SU-DHL-6 (cell line): ENCODE results near the gene TM7SF3.
"Not testable (repeated sequence)": the region's sequence is repeated elsewhere in the genome, so short reads cannot be mapped to it uniquely, and the experiment has no call there.

ENCODE experiments used
- H2AFZ ChIP-seq: fragments of 200-600 bp; sonication (generic); 2 replicates; pipeline ENCODE4 v1.6.1; 2014; ENCODE audit warnings: low read depth, mild to moderate bottlenecking, moderate library complexity, mixed read lengths, antibody characterized with exemption, low read length; ENCODE audit not compliant: severe bottlenecking
- H3F3A ChIP-seq: fragments of 200-600 bp; shearing (Covaris generic); 2 replicates; pipeline ENCODE4 v1.6.0; 2016; ENCODE audit warnings: antibody characterized with exemption, mild to moderate bottlenecking; ENCODE audit not compliant: insufficient read depth
- H3K27ac ChIP-seq: fragments of 200-600 bp; sonication (generic); 2 replicates; pipeline ENCODE4 v1.5.1; 2016; ENCODE audit warnings: low read depth, mild to moderate bottlenecking, low read length, moderate library complexity, mixed read lengths
- H3K27me3 ChIP-seq: fragments of 200-600 bp; sonication (generic), shearing (Covaris generic); 2 replicates; pipeline ENCODE4 v1.6.0; 2014; ENCODE audit warnings: mild to moderate bottlenecking, low read length
- H3K36me3 ChIP-seq: fragments of 200-600 bp; sonication (generic); 2 replicates; pipeline ENCODE4 v1.6.1; 2014; ENCODE audit warnings: mild to moderate bottlenecking, low read length, mixed read lengths
- H3K4me2 ChIP-seq: fragments of 300-600, 200-600 bp; shearing (Covaris generic), sonication (generic); 2 replicates; pipeline ENCODE4 v1.6.0; 2014; ENCODE audit warnings: low read length, low read depth, mild to moderate bottlenecking; ENCODE audit not compliant: poor library complexity, severe bottlenecking
- H3K4me3 ChIP-seq: fragments of 200-600 bp; sonication (generic); 2 replicates; pipeline ENCODE4 v1.5.1; 2014; ENCODE audit warnings: antibody characterized with exemption, low read length, mild to moderate bottlenecking, mixed read lengths; ENCODE audit not compliant: insufficient read depth, poor library complexity, severe bottlenecking
- H3K79me2 ChIP-seq: fragments of 200-600 bp; sonication (generic); 2 replicates; pipeline ENCODE4 v1.6.1; 2014; ENCODE audit warnings: mild to moderate bottlenecking, low read length, moderate library complexity; ENCODE audit not compliant: insufficient read depth
- H3K9ac ChIP-seq: fragments of 200-600 bp; sonication (generic); 2 replicates; pipeline ENCODE4 v1.7.0; 2014; ENCODE audit warnings: mild to moderate bottlenecking, low read length
- H3K9me2 ChIP-seq: fragments of 200-600 bp; sonication (generic); replicated peaks from 2 replicates; pipeline ENCODE4 v1.6.1; 2014; ENCODE audit warnings: low read length; ENCODE audit not compliant: insufficient read depth
- H3K9me3 ChIP-seq: fragments of 200-600 bp; sonication (generic); 2 replicates; pipeline ENCODE4 v1.6.1; 2014; ENCODE audit warnings: low read length, mixed read lengths; ENCODE audit not compliant: insufficient read depth
- H4K20me1 ChIP-seq: fragments of 200-600 bp; sonication (generic); 2 replicates; pipeline ENCODE4 v1.6.1; 2014; ENCODE audit warnings: low read depth, mild to moderate bottlenecking, antibody characterized with exemption, low read length, moderate library complexity, mixed read lengths
- CTCF ChIP-seq: fragments of 200-600 bp; sonication (generic); IDR thresholded peaks from one replicate; pipeline ENCODE4 v1.5.1; 2017; ENCODE audit warnings: antibody characterized with exemption, mild to moderate bottlenecking, low read length, moderate library complexity; ENCODE audit not compliant: insufficient read depth, poor library complexity, severe bottlenecking
- EZH2phosphoT487 ChIP-seq: fragments of 200-600 bp; sonication (generic), shearing (Covaris generic); conservative IDR thresholded peaks from 2 replicates; pipeline ENCODE4 v1.6.1; 2018; ENCODE audit warnings: mild to moderate bottlenecking, antibody characterized with exemption, low read length, moderate library complexity, mixed read lengths

The TM7SF3 gene

GRCh38 chr12:26970136-26970535 lies 44.0 kb downstream of the TM7SF3 start:
- no peak for TF ChIP-seq CTCF
- TF ChIP-seq EZH2phosphoT487: no peak
- Histone ChIP-seq H3K36me3 (peaks cover 12% of the 10 kb centered on the region), H3K9me2 (no peaks in the 10 kb centered on the region)

GRCh38 chr12:26966842-26967241 lies 47.3 kb downstream of the TM7SF3 start:
- Histone ChIP-seq H3K4me3 (no peak overlapping the region), H3K9me2 (no peaks in the 10 kb centered on the region), H4K20me1 (no peaks in the 10 kb centered on the region), H3K9ac (no peak overlapping the region), H3K27me3 (no peaks in the 10 kb centered on the region), H3K4me2 (no peak overlapping the region), H3F3A (peaks cover 13% of the 10 kb centered on the region; the same call in 1 of the 2 replicates), H3K36me3 (peaks cover 31% of the 10 kb centered on the region), H3K79me2 (no peaks in the 10 kb centered on the region), H2AFZ (no peak overlapping the region), H3K27ac (no peak overlapping the region), H3K9me3 (no peaks in the 10 kb centered on the region)
- TF ChIP-seq CTCF (no peak), EZH2phosphoT487 (no peak)

More at GRCh38 chr12:26970136-26970535, 44.0 kb downstream of the TM7SF3 start:
- Histone ChIP-seq H3F3A (peaks cover 12% of the 10 kb centered on the region; the same call in 1 of the 2 replicates), H2AFZ (no peak overlapping the region), H3K79me2 (no peaks in the 10 kb centered on the region), H3K4me2 (no peak overlapping the region), H4K20me1 (no peaks in the 10 kb centered on the region), H3K27me3 (no peaks in the 10 kb centered on the region), H3K9ac (no peak overlapping the region), H3K4me3 (no peak overlapping the region), H3K27ac (no peak overlapping the region), H3K9me3 (no peaks in the 10 kb centered on the region)

GRCh38 chr12:26963413-26963812 lies 50.8 kb downstream of the TM7SF3 start:
- Histone ChIP-seq H3K9me3 (no peaks in the 10 kb centered on the region), H3K9me2 (no peaks in the 10 kb centered on the region), H3K27ac (no peak overlapping the region), H4K20me1 (no peaks in the 10 kb centered on the region), H3K27me3 (no peaks in the 10 kb centered on the region), H3F3A (0 out of 2 replicates have a peak, but pooled peaks cover 14% of the 10 kb centered on the region), H3K36me3 (peaks cover 41% of the 10 kb centered on the region), H3K4me2 (no peak overlapping the region), H2AFZ (no peak overlapping the region), H3K4me3 (no peak overlapping the region), H3K9ac (no peak overlapping the region), H3K79me2 (no peaks in the 10 kb centered on the region)
- TF ChIP-seq EZH2phosphoT487 (no peak), CTCF (no peak)

- peaks cover 55% of the 10 kb centered on the region for H3K36me3 ChIP-seq
- no peaks in the 10 kb centered on the region for H3K79me2 ChIP-seq
- H4K20me1 ChIP-seq: no peaks in the 10 kb centered on the region
- no peak overlapping the region for H3K4me2 ChIP-seq
- TF ChIP-seq EZH2phosphoT487 (no peak), CTCF (no peak)
- no peak overlapping the region for H3K9ac ChIP-seq
- no peak overlapping the region for H2AFZ ChIP-seq
- H3K27ac ChIP-seq: no peak overlapping the region
- no peak overlapping the region for H3K4me3 ChIP-seq
- 0 out of 2 replicates have a peak, but pooled peaks cover 13% of the 10 kb centered on the region for H3F3A ChIP-seq
- H3K9me3 ChIP-seq: no peaks in the 10 kb centered on the region
- H3K9me2 ChIP-seq: no peaks in the 10 kb centered on the region
- no peaks in the 10 kb centered on the region for H3K27me3 ChIP-seq
Observed at GRCh38 chr12:26961803-26962202, 52.4 kb downstream of the TM7SF3 start.

DNA sequence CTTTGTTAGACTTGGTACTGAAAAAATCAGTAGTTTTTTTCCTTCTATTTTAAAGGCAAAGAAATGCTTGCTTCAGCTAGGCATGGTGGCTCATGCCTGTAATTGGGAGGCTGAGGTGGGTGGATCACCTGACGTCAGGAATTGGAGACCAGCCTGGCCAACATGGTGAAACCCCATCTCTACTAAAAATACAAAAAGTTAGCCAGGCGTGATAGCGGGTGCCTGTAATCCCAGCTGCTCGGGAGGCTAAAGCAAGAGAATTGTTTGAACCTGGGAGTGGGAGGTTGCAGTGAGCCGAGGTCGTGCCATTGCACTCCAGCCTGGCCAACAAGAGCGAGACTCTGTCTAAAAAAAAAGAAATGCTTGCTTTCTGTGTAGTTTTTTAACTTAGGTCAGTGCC lies 52.8 kb downstream of the TM7SF3 start:
- H3K36me3 ChIP-seq: peaks cover 55% of the 10 kb centered on the region
- not testable (repeated sequence) for H3K27ac ChIP-seq, H3K27me3 ChIP-seq, H3K4me3 ChIP-seq, H3K9me3 ChIP-seq, H4K20me1 ChIP-seq, H3K79me2 ChIP-seq, H3K9ac ChIP-seq, H3K4me2 ChIP-seq, H3K9me2 ChIP-seq, H2AFZ ChIP-seq
- 0 out of 2 replicates have a peak, but pooled peaks cover 13% of the 10 kb centered on the region for H3F3A ChIP-seq
